ENCODE data around the gene C3orf33. TPM values are rescaled to one million over a fixed set of nuclear protein-coding genes. Genes with fewer than 3 reads are reported as not detected.

C3orf33 gene
- polyA plus RNA-seq, 1 donor = 12.5 TPM

DNA sequence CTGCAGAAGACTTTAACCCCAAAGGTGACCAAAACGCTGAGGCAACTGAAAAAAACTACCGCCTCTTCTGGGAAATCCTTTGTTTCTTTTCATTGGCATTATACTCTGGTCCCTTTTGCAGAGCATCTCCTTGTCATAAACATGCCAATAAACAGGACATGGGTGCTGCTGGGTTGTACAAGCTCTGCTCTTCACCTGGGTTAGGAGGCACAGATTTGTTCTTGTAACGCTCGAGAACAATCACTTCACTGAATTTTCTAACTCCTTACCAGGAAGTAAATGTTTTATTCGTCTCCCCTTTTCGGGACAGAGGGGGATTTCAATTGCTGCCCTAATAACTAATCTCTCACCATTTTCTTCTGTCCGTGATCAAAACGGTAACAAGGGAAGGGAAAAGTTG is 62.5 kb downstream of the C3orf33 start:
- peak in 1 of 2 donors; percentile 74 for DNase-seq
- Histone ChIP-seq H3K27ac (ENCODE audit: low read length) (peak overlapping the region; percentile 55), H3K36me3 (ENCODE audit: control insufficient read depth, insufficient read depth, low read length) (no peaks in the 10 kb centered on the region), H3K27me3 (ENCODE audit: control insufficient read depth, insufficient read depth, low read length) (peaks cover 16% of the 10 kb centered on the region), H3K4me1 (ENCODE audit: control insufficient read depth, insufficient read depth, low read length) (peaks cover 8% of the 10 kb centered on the region), H3K4me3 (ENCODE audit: low read length) (peak overlapping the region; percentile 83), H3K9me3 (ENCODE audit: control insufficient read depth, low read depth, low read length) (no peaks in the 10 kb centered on the region)
- no CpG with 5 or more reads among the region's 8 CpGs for WGBS (ENCODE audit: insufficient coverage, low lambda C conversion rate)

- Histone ChIP-seq H3K36me3 (ENCODE audit: control insufficient read depth, insufficient read depth, low read length) (no peaks in the 10 kb centered on the region), H3K4me1 (ENCODE audit: control insufficient read depth, insufficient read depth, low read length) (peaks cover 8% of the 10 kb centered on the region), H3K9me3 (ENCODE audit: control insufficient read depth, low read depth, low read length) (no peaks in the 10 kb centered on the region), H3K27me3 (ENCODE audit: control insufficient read depth, insufficient read depth, low read length) (peaks cover 16% of the 10 kb centered on the region), H3K27ac (ENCODE audit: low read length) (no peak overlapping the region), H3K4me3 (ENCODE audit: low read length) (no peak overlapping the region)
- WGBS (ENCODE audit: insufficient coverage, low lambda C conversion rate) = no CpG with 5 or more reads among the region's 5 CpGs
- no peak for DNase-seq
These were observed 63.6 kb downstream of the C3orf33 start for GRCh38 chr3:155742349-155742965.

- Histone ChIP-seq H3K4me1 (ENCODE audit: control insufficient read depth, insufficient read depth, low read length) (peaks cover 8% of the 10 kb centered on the region), H3K9me3 (ENCODE audit: control insufficient read depth, low read depth, low read length) (no peaks in the 10 kb centered on the region), H3K27ac (ENCODE audit: low read length) (no peak overlapping the region), H3K27me3 (ENCODE audit: control insufficient read depth, insufficient read depth, low read length) (peaks cover 16% of the 10 kb centered on the region), H3K4me3 (ENCODE audit: low read length) (no peak overlapping the region), H3K36me3 (ENCODE audit: control insufficient read depth, insufficient read depth, low read length) (no peaks in the 10 kb centered on the region)
- peak in 1 of 2 donors; percentile 30 for DNase-seq
These were observed 64.5 kb downstream of the C3orf33 start for GRCh38 chr3:155741603-155742002.

DNA sequence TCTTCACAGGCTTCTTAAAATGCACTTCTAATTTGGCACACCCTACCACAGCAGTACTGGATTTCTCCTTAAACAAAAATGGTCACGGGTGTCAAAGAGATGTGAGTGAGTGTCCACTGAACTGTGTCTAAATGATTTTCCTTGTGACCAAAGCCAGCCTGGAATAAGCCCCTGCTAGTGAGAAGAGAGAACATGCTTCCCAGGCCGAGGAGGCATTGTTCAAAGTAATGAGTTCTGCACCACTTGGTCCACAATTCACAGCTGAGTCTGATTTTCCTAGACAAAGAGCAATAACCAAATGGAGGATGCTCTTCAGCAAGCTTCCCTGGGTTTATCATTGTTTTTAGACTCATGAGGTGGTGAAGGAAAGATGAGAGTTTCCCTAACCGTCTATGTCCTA is 65.0 kb downstream of the C3orf33 start:
- H3K9me3 ChIP-seq (ENCODE audit: control insufficient read depth, low read depth, low read length) = no peaks in the 10 kb centered on the region
- H3K36me3 ChIP-seq (ENCODE audit: control insufficient read depth, insufficient read depth, low read length) = no peaks in the 10 kb centered on the region
- H3K27me3 ChIP-seq (ENCODE audit: control insufficient read depth, insufficient read depth, low read length) = peaks cover 14% of the 10 kb centered on the region
- WGBS (ENCODE audit: insufficient coverage, low lambda C conversion rate) = no CpG with 5 or more reads among the region's 3 CpGs
- H3K4me3 ChIP-seq (ENCODE audit: low read length) = no peak overlapping the region
- no peak for DNase-seq
- H3K4me1 ChIP-seq (ENCODE audit: control insufficient read depth, insufficient read depth, low read length) = peaks cover 11% of the 10 kb centered on the region
- no peak overlapping the region for H3K27ac ChIP-seq (ENCODE audit: low read length)

DNA sequence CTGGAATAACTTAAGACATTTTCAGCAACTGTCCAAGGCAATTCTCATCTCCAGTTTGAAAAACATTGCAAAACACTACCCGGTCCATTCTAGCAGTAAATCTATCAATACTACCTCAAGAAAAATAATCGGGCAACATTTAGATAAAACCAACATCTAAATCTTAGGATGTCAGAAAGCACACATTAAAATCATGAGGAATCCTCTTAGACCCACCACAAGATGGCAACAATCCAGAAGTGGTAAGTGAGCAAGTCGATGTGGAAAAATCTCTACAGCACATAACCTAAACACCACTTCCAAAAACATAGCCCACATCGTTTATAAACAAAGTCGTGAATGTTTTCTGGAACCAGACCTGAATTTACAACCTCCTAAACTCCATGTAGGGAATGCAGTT is 66.9 kb downstream of the C3orf33 start:
- no peak for DNase-seq

DNA sequence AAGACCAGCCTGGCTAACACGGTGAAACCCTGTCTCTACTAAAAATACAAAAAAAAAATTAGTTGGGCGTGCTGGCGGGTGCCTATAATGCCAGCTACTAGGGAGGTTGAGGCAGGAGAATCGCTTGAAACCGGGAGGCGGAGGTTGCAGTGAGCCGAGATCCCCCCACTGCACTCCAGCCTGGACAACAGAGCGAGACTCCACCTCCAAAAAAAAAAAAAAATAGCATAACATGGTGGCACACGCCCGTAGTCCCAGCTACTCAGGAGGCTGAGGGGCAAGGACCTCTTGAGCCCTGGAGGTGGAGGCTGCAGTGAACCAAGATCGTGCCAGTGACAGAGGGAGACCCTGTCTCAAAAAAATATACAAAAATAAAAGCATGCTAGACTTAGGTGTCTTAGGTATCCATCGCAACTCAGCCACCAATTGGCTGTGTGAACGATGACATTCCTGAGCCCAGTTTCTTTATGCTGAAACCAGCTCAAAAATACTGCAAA is 67.5 kb downstream of the C3orf33 start:
- Histone ChIP-seq H3K27me3 (ENCODE audit: control insufficient read depth, insufficient read depth, low read length) (no peaks in the 10 kb centered on the region), H3K4me1 (ENCODE audit: control insufficient read depth, insufficient read depth, low read length) (peaks cover 11% of the 10 kb centered on the region), H3K4me3 (ENCODE audit: low read length) (peak overlapping the region; percentile 43), H3K9me3 (ENCODE audit: control insufficient read depth, low read depth, low read length) (no peaks in the 10 kb centered on the region), H3K27ac (ENCODE audit: low read length) (peak overlapping the region; percentile 94), H3K36me3 (ENCODE audit: control insufficient read depth, insufficient read depth, low read length) (no peaks in the 10 kb centered on the region)
- no CpG with 5 or more reads among the region's 13 CpGs for WGBS (ENCODE audit: insufficient coverage, low lambda C conversion rate)
- DNase-seq = no peak

More for the DNA sequence above, 66.9 kb downstream of the C3orf33 start:
- H3K9me3 ChIP-seq (ENCODE audit: control insufficient read depth, low read depth, low read length) = no peaks in the 10 kb centered on the region
- no peaks in the 10 kb centered on the region for H3K36me3 ChIP-seq (ENCODE audit: control insufficient read depth, insufficient read depth, low read length)
- H3K27me3 ChIP-seq (ENCODE audit: control insufficient read depth, insufficient read depth, low read length) = peaks cover 3% of the 10 kb centered on the region
- H3K4me3 ChIP-seq (ENCODE audit: low read length) = no peak overlapping the region
- WGBS (ENCODE audit: insufficient coverage, low lambda C conversion rate) = no CpG with 5 or more reads among the region's 5 CpGs
- H3K4me1 ChIP-seq (ENCODE audit: control insufficient read depth, insufficient read depth, low read length) = peaks cover 11% of the 10 kb centered on the region
- H3K27ac ChIP-seq (ENCODE audit: low read length) = no peak overlapping the region

GRCh38 chr3:155737844-155738460 is 68.1 kb downstream of the C3orf33 start:
- H3K4me1 ChIP-seq (ENCODE audit: control insufficient read depth, insufficient read depth, low read length) = peaks cover 11% of the 10 kb centered on the region
- 0% methylated on average over 1 of the region's 8 CpGs for WGBS (ENCODE audit: insufficient coverage, low lambda C conversion rate)
- H3K36me3 ChIP-seq (ENCODE audit: control insufficient read depth, insufficient read depth, low read length) = no peaks in the 10 kb centered on the region
- DNase-seq = peak; percentile 92 to 97
- no peaks in the 10 kb centered on the region for H3K9me3 ChIP-seq (ENCODE audit: control insufficient read depth, low read depth, low read length)
- H3K27ac ChIP-seq (ENCODE audit: low read length) = peak overlapping the region; percentile 94
- H3K27me3 ChIP-seq (ENCODE audit: control insufficient read depth, insufficient read depth, low read length) = no peaks in the 10 kb centered on the region
- peak overlapping the region; percentile 43 for H3K4me3 ChIP-seq (ENCODE audit: low read length)

DNA sequence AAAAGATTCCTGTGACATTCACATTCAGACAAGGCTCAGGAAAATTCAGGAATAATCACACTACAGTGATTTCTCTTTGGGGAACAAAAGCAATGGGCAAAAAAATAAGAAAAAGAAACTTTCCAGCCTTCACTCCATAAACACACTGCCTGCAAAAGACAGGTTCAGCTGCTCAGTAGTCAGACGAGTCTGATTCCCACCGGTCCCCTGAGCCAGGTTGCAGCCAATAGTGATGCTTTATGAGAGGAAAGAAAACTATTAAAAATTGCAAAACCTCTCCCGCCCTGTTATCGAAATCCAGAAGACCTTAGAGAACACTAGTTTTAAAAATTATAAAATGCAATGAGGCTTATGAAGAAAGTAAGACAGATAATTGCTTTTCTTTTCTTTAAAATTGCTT is 69.7 kb downstream of the C3orf33 start:
- Histone ChIP-seq H3K27me3 (ENCODE audit: control insufficient read depth, insufficient read depth, low read length) (no peaks in the 10 kb centered on the region), H3K9me3 (ENCODE audit: control insufficient read depth, low read depth, low read length) (no peaks in the 10 kb centered on the region), H3K27ac (ENCODE audit: low read length) (peak overlapping the region; percentile 27), H3K36me3 (ENCODE audit: control insufficient read depth, insufficient read depth, low read length) (peaks cover 2% of the 10 kb centered on the region), H3K4me1 (ENCODE audit: control insufficient read depth, insufficient read depth, low read length) (peaks cover 11% of the 10 kb centered on the region), H3K4me3 (ENCODE audit: low read length) (peak overlapping the region; percentile 43)
- no CpG with 5 or more reads among the region's 4 CpGs for WGBS (ENCODE audit: insufficient coverage, low lambda C conversion rate)
- DNase-seq = no peak

GRCh38 chr3:155730843-155731242 is 75.2 kb downstream of the C3orf33 start:
- WGBS (ENCODE audit: insufficient coverage, low lambda C conversion rate) = no CpG with 5 or more reads among the region's 2 CpGs
- no peak for DNase-seq
- H3K27ac ChIP-seq (ENCODE audit: low read length) = no peak overlapping the region

GRCh38 chr3:155727836-155728235 is 78.2 kb downstream of the C3orf33 start:
- H3K36me3 ChIP-seq (ENCODE audit: control insufficient read depth, insufficient read depth, low read length) = peaks cover 2% of the 10 kb centered on the region
- no peak for DNase-seq
- no peaks in the 10 kb centered on the region for H3K9me3 ChIP-seq (ENCODE audit: control insufficient read depth, low read depth, low read length)
- H3K4me3 ChIP-seq (ENCODE audit: low read length) = no peak overlapping the region
- H3K27ac ChIP-seq (ENCODE audit: low read length) = no peak overlapping the region
- WGBS (ENCODE audit: insufficient coverage, low lambda C conversion rate) = 80% methylated on average over 1 of the region's 3 CpGs
- no peaks in the 10 kb centered on the region for H3K4me1 ChIP-seq (ENCODE audit: control insufficient read depth, insufficient read depth, low read length)
- H3K27me3 ChIP-seq (ENCODE audit: control insufficient read depth, insufficient read depth, low read length) = no peaks in the 10 kb centered on the region

More at GRCh38 chr3:155730843-155731242, 75.2 kb downstream of the C3orf33 start:
- no peaks in the 10 kb centered on the region for H3K27me3 ChIP-seq (ENCODE audit: control insufficient read depth, insufficient read depth, low read length)
- H3K4me1 ChIP-seq (ENCODE audit: control insufficient read depth, insufficient read depth, low read length) = no peaks in the 10 kb centered on the region
- H3K9me3 ChIP-seq (ENCODE audit: control insufficient read depth, low read depth, low read length) = no peaks in the 10 kb centered on the region
- no peak overlapping the region for H3K4me3 ChIP-seq (ENCODE audit: low read length)
- H3K36me3 ChIP-seq (ENCODE audit: control insufficient read depth, insufficient read depth, low read length) = peaks cover 2% of the 10 kb centered on the region
